Colon (tissue), 2 donors: ENCODE results near the gene SV2C.
"Not testable (repeated sequence)": the region's sequence is repeated elsewhere in the genome, so short reads cannot be mapped to it uniquely, and the experiment has no call there.

Experiments used
- FAIRE-seq: peaks from 2 replicates; lab custom pipeline; 2012; peaks lifted over from hg19 to GRCh38; lab: Jason Lieb, UNC
- donor health status: control.
- donor health status: control.

The SV2C gene

GRCh38 chr5:76204191-76204590 lies 121.0 kb downstream of the SV2C start:
- FAIRE-seq = peak; percentile 5

- no peak for FAIRE-seq
Observed at GRCh38 chr5:76204713-76205112, 121.5 kb downstream of the SV2C start.

- no peak for FAIRE-seq
Observed at GRCh38 chr5:76207120-76207519, 123.9 kb downstream of the SV2C start.

- no peak for FAIRE-seq
Observed at GRCh38 chr5:76209297-76209696, 126.1 kb downstream of the SV2C start.

- no peak for FAIRE-seq
Observed at GRCh38 chr5:76210946-76211345, 127.8 kb downstream of the SV2C start.

GRCh38 chr5:76213858-76214257 lies 130.7 kb downstream of the SV2C start:
- FAIRE-seq = no peak

GRCh38 chr5:76216748-76217147 lies 133.6 kb downstream of the SV2C start:
- FAIRE-seq = no peak

GRCh38 chr5:76219636-76220035 lies 136.5 kb downstream of the SV2C start:
- FAIRE-seq = no peak

- FAIRE-seq = no peak
Observed at GRCh38 chr5:76221311-76221710, 138.1 kb downstream of the SV2C start.

GRCh38 chr5:76222318-76222717 lies 139.1 kb downstream of the SV2C start:
- FAIRE-seq = no peak

- no peak for FAIRE-seq
Observed at GRCh38 chr5:76223696-76224095, 140.5 kb downstream of the SV2C start.

- FAIRE-seq = no peak
Observed at GRCh38 chr5:76224898-76225297, 141.7 kb downstream of the SV2C start.

GRCh38 chr5:76225336-76225735 lies 142.2 kb downstream of the SV2C start:
- FAIRE-seq = no peak

GRCh38 chr5:76229900-76230299 lies 146.7 kb downstream of the SV2C start:
- FAIRE-seq = no peak

GRCh38 chr5:76230711-76231285 lies 147.6 kb downstream of the SV2C start:
- no peak for FAIRE-seq

GRCh38 chr5:76234665-76235064 lies 151.5 kb downstream of the SV2C start:
- FAIRE-seq = no peak

- no peak for FAIRE-seq
Observed at GRCh38 chr5:76236684-76237083, 153.5 kb downstream of the SV2C start.

GRCh38 chr5:76240336-76240735 lies 157.2 kb downstream of the SV2C start:
- no peak for FAIRE-seq

- FAIRE-seq = not testable (repeated sequence)
Observed at GRCh38 chr5:76242155-76242554, 159.0 kb downstream of the SV2C start.

GRCh38 chr5:76245590-76245989 lies 162.4 kb downstream of the SV2C start:
- no peak for FAIRE-seq

GRCh38 chr5:76249621-76250020 lies 166.4 kb downstream of the SV2C start:
- FAIRE-seq = no peak

- no peak for FAIRE-seq
Observed at GRCh38 chr5:76250463-76250862, 167.3 kb downstream of the SV2C start.

GRCh38 chr5:76251656-76252055 lies 168.5 kb downstream of the SV2C start:
- no peak for FAIRE-seq

- no peak for FAIRE-seq
Observed at GRCh38 chr5:76252437-76252836, 169.3 kb downstream of the SV2C start.
